ENCODE data around the gene BACH2.

GRCh38 chr6:90074161-90074850, 222.3 kb downstream of the BACH2 start:
- no peak for TF ChIP-seq POLR2A (IDR thresholded peaks at IDR 0.05)
- TF ChIP-seq CTCF (IDR thresholded peaks at IDR 0.05) = no peak
